Progenitor cell of endocrine pancreas (in vitro differentiated cells): Measurements from ENCODE around the gene TASOR2. TPM values are rescaled to one million over a fixed set of nuclear protein-coding genes. Genes with fewer than 3 reads are reported as not detected.
A peak's percentile ranks its signal among the peaks of the same experiment; 100 is the strongest.

Source experiments
- DNase-seq: peaks from one replicate; pipeline ENCODE4 v3.0.0; 2021; ENCODE audit warnings: low spot score; ENCODE audit not compliant: unreplicated experiment
- H3K27ac Mint-ChIP-seq: 2 replicates; pipeline ENCODE4 v1.8.0; 2021; ENCODE audit warnings: mild to moderate bottlenecking, moderate library complexity, mixed read lengths
- H3K27me3 Mint-ChIP-seq: 2 replicates; pipeline ENCODE4 v1.8.0; 2021; ENCODE audit warnings: mixed read lengths
- H3K36me3 Mint-ChIP-seq: 2 replicates; pipeline ENCODE4 v1.8.0; 2022; ENCODE audit warnings: mixed read lengths; ENCODE audit not compliant: insufficient read depth
- H3K4me1 Mint-ChIP-seq: 2 replicates; pipeline ENCODE4 v1.8.0; 2021; ENCODE audit warnings: low read depth, mixed read lengths
- H3K4me3 Mint-ChIP-seq: 2 replicates; pipeline ENCODE4 v1.8.0; 2021; ENCODE audit warnings: low read depth, mild to moderate bottlenecking, moderate library complexity, mixed read lengths
- H3K9me3 Mint-ChIP-seq: 2 replicates; pipeline ENCODE4 v1.8.0; 2021; ENCODE audit warnings: low read depth, mixed read lengths
- total RNA-seq: library from RNA; stranded (reverse); gene quantifications from 2 replicates; pipeline ENCODE4 v1.2.1, GENCODE V29; 2021
- TF ChIP-seq, protein P1 (sequence below): fragments of 200-600 bp; sonication (generic); IDR thresholded peaks from one replicate; pipeline ENCODE4 v1.5.0; 2021; ENCODE audit warnings: antibody characterized with exemption, mild to moderate bottlenecking; ENCODE audit not compliant: unreplicated experiment

Gene TASOR2
- total RNA-seq, 1 donor from 2014 or later: 57.7 TPM

DNA sequence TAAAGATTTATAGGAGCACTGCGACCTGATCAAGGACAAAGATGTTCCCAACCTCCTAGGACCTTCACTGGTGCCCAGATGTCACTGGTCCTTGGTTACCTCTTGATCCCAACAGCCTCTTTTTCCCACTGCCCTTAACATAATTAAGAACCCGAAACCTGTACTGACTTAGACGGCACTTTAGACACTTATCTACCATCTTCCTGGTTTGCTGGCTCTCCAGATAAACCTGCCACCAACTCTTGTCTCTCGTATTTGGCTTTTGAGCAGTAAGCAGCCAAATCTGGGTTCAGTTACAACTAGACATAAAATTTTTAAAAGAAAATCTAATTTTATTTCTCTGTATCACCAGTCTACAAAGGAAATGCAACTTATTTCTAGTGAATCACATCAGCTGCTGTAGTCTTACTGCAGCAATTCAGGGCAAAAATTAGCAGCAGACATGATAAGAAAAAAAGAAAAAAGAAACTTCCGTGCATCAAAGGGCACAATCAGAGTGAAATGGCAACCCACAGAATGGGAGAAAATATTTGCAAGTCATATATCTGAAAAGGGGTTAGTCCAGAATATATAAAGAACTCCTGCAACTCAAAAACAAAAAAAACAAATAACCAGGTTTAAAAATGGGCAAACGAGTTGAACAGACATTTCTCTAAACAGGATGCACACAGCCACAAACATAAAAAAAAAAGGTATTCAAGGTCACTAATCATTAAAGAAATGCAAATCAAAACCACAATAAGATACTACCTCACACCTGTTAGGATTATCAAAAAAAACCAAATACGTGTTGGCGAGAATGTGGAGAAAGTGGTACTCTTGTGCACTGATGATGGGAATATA is 27.7 kb upstream of the TASOR2 start:
- H3K4me3 Mint-ChIP-seq: no peak overlapping the region
- no peaks in the 10 kb centered on the region for H3K27me3 Mint-ChIP-seq
- no peak overlapping the region for H3K27ac Mint-ChIP-seq
- H3K36me3 Mint-ChIP-seq: no peaks in the 10 kb centered on the region
- DNase-seq: no peak
- H3K4me1 Mint-ChIP-seq: peaks cover 12% of the 10 kb centered on the region
- no peaks in the 10 kb centered on the region for H3K9me3 Mint-ChIP-seq
- TF ChIP-seq, protein P1, sequence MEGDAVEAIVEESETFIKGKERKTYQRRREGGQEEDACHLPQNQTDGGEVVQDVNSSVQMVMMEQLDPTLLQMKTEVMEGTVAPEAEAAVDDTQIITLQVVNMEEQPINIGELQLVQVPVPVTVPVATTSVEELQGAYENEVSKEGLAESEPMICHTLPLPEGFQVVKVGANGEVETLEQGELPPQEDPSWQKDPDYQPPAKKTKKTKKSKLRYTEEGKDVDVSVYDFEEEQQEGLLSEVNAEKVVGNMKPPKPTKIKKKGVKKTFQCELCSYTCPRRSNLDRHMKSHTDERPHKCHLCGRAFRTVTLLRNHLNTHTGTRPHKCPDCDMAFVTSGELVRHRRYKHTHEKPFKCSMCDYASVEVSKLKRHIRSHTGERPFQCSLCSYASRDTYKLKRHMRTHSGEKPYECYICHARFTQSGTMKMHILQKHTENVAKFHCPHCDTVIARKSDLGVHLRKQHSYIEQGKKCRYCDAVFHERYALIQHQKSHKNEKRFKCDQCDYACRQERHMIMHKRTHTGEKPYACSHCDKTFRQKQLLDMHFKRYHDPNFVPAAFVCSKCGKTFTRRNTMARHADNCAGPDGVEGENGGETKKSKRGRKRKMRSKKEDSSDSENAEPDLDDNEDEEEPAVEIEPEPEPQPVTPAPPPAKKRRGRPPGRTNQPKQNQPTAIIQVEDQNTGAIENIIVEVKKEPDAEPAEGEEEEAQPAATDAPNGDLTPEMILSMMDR: no peak

DNA sequence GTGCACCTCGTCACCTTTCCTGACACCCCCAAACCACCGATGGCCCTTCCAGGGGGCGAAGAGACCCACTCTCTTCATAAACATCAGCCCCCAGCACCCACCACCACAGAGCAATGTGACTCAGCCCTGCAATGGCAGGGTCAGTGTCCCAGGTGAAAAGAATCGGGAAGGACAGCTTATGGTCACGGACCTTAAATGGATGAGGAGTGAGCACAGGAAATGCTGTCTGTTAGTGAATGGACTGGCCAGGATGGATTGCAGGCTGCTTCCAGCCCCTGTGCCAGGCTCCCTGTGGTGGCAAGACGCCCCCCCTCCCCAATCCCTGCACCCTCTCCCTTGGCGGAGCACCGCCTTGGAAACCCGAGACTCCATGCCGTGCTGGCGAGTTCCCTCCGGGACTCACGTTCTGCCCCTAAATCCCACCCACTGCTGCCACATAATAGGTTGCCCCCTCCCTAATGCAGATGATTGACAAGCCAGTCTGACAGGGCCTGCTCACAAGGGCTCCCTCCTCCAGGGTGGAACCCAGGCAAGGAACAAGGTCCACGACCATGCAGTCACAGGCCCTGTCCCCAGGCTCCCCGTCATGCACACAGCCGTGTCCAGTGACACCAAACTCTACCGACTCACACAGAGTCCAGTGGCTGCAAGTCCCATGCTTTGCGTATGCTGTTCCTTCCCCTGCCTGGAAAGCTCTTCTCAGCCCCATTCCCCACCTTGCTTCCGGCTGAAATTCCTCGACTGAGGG is 25.6 kb upstream of the TASOR2 start:
- no peak for DNase-seq
- H3K9me3 Mint-ChIP-seq: no peaks in the 10 kb centered on the region
- peak overlapping the region; percentile 61 for H3K27ac Mint-ChIP-seq
- TF ChIP-seq, protein P1: no peak
- no peaks in the 10 kb centered on the region for H3K36me3 Mint-ChIP-seq
- peaks cover 8% of the 10 kb centered on the region for H3K27me3 Mint-ChIP-seq
- no peak overlapping the region for H3K4me3 Mint-ChIP-seq
- peaks cover 12% of the 10 kb centered on the region for H3K4me1 Mint-ChIP-seq

DNA sequence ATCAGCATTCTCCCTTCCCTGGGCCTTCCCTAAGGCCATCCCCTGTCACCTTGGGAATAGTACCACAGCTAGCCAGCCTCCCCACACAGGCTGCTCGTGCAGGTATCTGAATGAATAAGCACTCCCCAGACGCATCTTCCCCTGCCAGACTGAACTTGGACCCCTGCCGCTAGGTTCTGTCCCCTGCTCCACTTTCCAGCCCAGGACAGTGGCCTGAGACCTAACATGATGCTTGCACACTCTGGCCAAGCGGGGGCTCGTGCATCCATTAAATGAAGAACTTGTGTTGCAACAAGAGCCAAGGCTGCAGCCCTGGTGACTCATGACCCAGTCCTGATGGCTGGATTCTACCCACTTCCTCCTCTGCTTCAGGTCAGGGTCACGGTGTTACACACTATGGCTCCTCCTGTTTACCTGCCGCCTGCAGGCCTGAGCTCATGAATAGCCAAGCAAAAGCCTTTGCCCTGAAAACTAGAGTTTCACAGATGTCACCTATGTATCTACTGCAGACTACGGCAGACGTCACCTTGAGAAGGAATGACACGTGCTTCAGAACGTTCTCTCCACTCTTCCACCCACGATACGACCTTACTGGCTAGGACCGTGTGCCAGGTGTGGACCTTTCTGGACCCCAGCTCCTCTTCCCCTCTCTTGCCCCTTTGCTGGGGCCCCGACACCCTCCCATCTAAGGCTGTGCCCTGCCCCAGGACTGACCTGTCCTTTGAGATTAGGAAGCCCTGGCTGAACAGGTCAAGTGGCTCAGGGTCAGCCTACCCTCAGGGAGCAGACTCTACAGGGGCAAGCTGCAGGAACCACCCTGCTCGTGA is 24.7 kb upstream of the TASOR2 start:
- Mint-ChIP-seq H3K4me1 (peaks cover 12% of the 10 kb centered on the region), H3K27me3 (peaks cover 12% of the 10 kb centered on the region), H3K36me3 (no peaks in the 10 kb centered on the region), H3K9me3 (no peaks in the 10 kb centered on the region), H3K27ac (peak overlapping the region; percentile 61), H3K4me3 (no peak overlapping the region)
- TF ChIP-seq, protein P1: no peak
- DNase-seq: no peak

DNA sequence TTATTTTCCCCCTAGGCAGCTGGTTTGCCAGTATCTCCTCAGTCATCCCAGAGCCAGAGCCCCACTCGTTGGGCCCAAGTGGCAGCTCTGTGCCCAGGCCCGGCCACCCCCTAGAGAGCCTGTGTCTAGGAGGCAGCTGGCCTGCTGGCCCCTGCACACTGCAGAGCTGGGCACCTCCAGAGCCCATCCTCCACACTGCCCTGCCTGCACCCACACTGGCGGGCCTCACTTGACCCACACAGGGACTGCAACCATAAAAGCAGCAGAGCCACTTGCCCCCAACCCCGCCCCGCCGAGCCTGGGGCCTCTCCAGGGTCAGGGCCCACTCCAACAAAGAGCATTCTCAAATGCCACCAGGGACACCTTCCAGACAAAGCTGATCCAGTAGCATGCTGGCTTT is 23.6 kb upstream of the TASOR2 start:
- TF ChIP-seq, protein P1: no peak
- Mint-ChIP-seq H3K9me3 (no peaks in the 10 kb centered on the region), H3K27ac (no peak overlapping the region), H3K36me3 (no peaks in the 10 kb centered on the region), H3K4me3 (no peak overlapping the region), H3K4me1 (peaks cover 15% of the 10 kb centered on the region), H3K27me3 (peaks cover 16% of the 10 kb centered on the region)
- DNase-seq: no peak
